Adipose tissue (tissue), 3 donors: ENCODE results near the gene SULF2. TPM values are rescaled to one million over a fixed set of nuclear protein-coding genes. Genes with fewer than 3 reads are reported as not detected.

Source experiments
- H3K27ac ChIP-seq: one replicate; pipeline ENCODE4 v1.5.1; 2013; ENCODE audit warnings: low read depth, low read length
- WGBS, 3 donors: extraction: QIAGEN DNeasy Blood & Tissue Kit; methylation state at CpG; one replicate each; pipeline ENCODE4 v1.1.7; 2013; 5-methylcytosine and 5-hydroxymethylcytosine counted together
- polyA plus RNA-seq, 3 donors: library from polyadenylated mRNA; stranded (reverse); fragments of 200-250 nt; gene quantifications; one replicate each; pipeline ENCODE4 v1.2.3, GENCODE V29; 2013
- donor health status: healthy with polysubstance abuse.
- donor health status: Bipolar disorder and iron deficiency.
- donor health status: healthy.

Gene SULF2
- polyA plus RNA-seq, 3 donors = 8.1 to 57.0 (median 41.0) TPM

GRCh38 chr20:47749339-47749738, 35.9 kb downstream of the SULF2 start:
- 36 to 48% (median 40%) methylated on average over 4 of the region's 4 CpGs for WGBS, 3 donors
- H3K27ac ChIP-seq = no peak overlapping the region

GRCh38 chr20:47748823-47749222, 36.5 kb downstream of the SULF2 start:
- H3K27ac ChIP-seq = no peak overlapping the region
- WGBS, 3 donors = 44 to 62% (median 48%) methylated on average over 5 of the region's 5 CpGs

- 84 to 95% (median 88%) methylated on average over 6 of the region's 6 CpGs for WGBS, 3 donors
- H3K27ac ChIP-seq = no peak overlapping the region
These were observed 37.2 kb downstream of the SULF2 start for GRCh38 chr20:47748069-47748468.

GRCh38 chr20:47747669-47748031, 37.6 kb downstream of the SULF2 start:
- WGBS, 3 donors = 79 to 95% (median 90%) methylated on average over 10 of the region's 10 CpGs
- H3K27ac ChIP-seq = no peak overlapping the region

GRCh38 chr20:47744803-47745202, 40.5 kb downstream of the SULF2 start:
- H3K27ac ChIP-seq = no peak overlapping the region
- 92 to 97% (median 96%) methylated on average over 4 of the region's 4 CpGs for WGBS, 3 donors

- H3K27ac ChIP-seq = no peak overlapping the region
- whole genome bisulfite sequencing, 3 donors = 83 to 98% (median 94%) methylated on average over 7 of the region's 7 CpGs
These were observed 41.6 kb downstream of the SULF2 start for GRCh38 chr20:47743671-47744070.

- H3K27ac ChIP-seq = no peak overlapping the region
- 51 to 75% (median 72%) methylated on average over 22 of the region's 22 CpGs for WGBS, 3 donors
These were observed 43.3 kb downstream of the SULF2 start for GRCh38 chr20:47741669-47742608.

- no peak overlapping the region for H3K27ac ChIP-seq
- WGBS, 3 donors = 43 to 47% (median 45%) methylated on average over 11 of the region's 11 CpGs
These were observed 44.5 kb downstream of the SULF2 start for GRCh38 chr20:47740862-47741184.

GRCh38 chr20:47740121-47740861, 45.0 kb downstream of the SULF2 start:
- H3K27ac ChIP-seq = no peak overlapping the region
- WGBS, 3 donors = 58 to 76% (median 76%) methylated on average over 10 of the region's 10 CpGs

- H3K27ac ChIP-seq = no peak overlapping the region
- 80 to 94% (median 92%) methylated on average over 9 of the region's 9 CpGs for WGBS, 3 donors
These were observed 47.4 kb downstream of the SULF2 start for GRCh38 chr20:47737923-47738322.

- H3K27ac ChIP-seq = no peak overlapping the region
- 88 to 96% (median 95%) methylated on average over 26 of the region's 26 CpGs for WGBS, 3 donors
These were observed 48.6 kb downstream of the SULF2 start for GRCh38 chr20:47736570-47737152.

GRCh38 chr20:47735412-47736400, 49.6 kb downstream of the SULF2 start:
- no peak overlapping the region for H3K27ac ChIP-seq
- WGBS, 3 donors = 53 to 79% (median 54%) methylated on average over 17 of the region's 17 CpGs

GRCh38 chr20:47734870-47735269, 50.4 kb downstream of the SULF2 start:
- no peak overlapping the region for H3K27ac ChIP-seq
- WGBS, 3 donors = 65 to 90% (median 86%) methylated on average over 2 of the region's 2 CpGs

- 77 to 84% (median 84%) methylated on average over 4 of the region's 4 CpGs for WGBS, 3 donors
- H3K27ac ChIP-seq = no peak overlapping the region
These were observed 51.4 kb downstream of the SULF2 start for GRCh38 chr20:47733892-47734291.

GRCh38 chr20:47730744-47731143, 54.5 kb downstream of the SULF2 start:
- H3K27ac ChIP-seq = no peak overlapping the region
- 67 to 98% (median 97%) methylated on average over 4 of the region's 4 CpGs for WGBS, 3 donors

GRCh38 chr20:47729472-47729871, 55.8 kb downstream of the SULF2 start:
- 86 to 96% (median 96%) methylated on average over 10 of the region's 10 CpGs for WGBS, 3 donors
- no peak overlapping the region for H3K27ac ChIP-seq

- peak overlapping the region; percentile 34 for H3K27ac ChIP-seq
- 54 to 57% (median 57%) methylated on average over 17 of the region's 17 CpGs for WGBS, 3 donors
These were observed 57.3 kb downstream of the SULF2 start for GRCh38 chr20:47727909-47728361.
